HL-60 (cell line): ENCODE measurements around the gene BPIFB2.

Experiments used
- CTCF ChIP-seq: IDR thresholded peaks from one replicate; pipeline ENCODE4 v1.5.1; 2011; ENCODE audit warnings: low read length, control low read depth, inconsistent platforms; ENCODE audit not compliant: insufficient read depth
- GABPA ChIP-seq: IDR thresholded peaks from 2 replicates; pipeline ENCODE4 v1.6.1; 2012; ENCODE audit warnings: low read depth
- POLR2AphosphoS5 ChIP-seq: IDR thresholded peaks from 2 replicates; pipeline ENCODE4 v1.6.1; 2012; ENCODE audit warnings: low read depth
- TF ChIP-seq, protein P1 (sequence below): IDR thresholded peaks from 2 replicates; pipeline ENCODE4 v1.6.1; 2012; ENCODE audit warnings: low read depth; ENCODE audit not compliant: insufficient replicate concordance

- TF ChIP-seq POLR2AphosphoS5 (no peak), CTCF (no peak), GABPA (no peak)
- TF ChIP-seq, protein P1, sequence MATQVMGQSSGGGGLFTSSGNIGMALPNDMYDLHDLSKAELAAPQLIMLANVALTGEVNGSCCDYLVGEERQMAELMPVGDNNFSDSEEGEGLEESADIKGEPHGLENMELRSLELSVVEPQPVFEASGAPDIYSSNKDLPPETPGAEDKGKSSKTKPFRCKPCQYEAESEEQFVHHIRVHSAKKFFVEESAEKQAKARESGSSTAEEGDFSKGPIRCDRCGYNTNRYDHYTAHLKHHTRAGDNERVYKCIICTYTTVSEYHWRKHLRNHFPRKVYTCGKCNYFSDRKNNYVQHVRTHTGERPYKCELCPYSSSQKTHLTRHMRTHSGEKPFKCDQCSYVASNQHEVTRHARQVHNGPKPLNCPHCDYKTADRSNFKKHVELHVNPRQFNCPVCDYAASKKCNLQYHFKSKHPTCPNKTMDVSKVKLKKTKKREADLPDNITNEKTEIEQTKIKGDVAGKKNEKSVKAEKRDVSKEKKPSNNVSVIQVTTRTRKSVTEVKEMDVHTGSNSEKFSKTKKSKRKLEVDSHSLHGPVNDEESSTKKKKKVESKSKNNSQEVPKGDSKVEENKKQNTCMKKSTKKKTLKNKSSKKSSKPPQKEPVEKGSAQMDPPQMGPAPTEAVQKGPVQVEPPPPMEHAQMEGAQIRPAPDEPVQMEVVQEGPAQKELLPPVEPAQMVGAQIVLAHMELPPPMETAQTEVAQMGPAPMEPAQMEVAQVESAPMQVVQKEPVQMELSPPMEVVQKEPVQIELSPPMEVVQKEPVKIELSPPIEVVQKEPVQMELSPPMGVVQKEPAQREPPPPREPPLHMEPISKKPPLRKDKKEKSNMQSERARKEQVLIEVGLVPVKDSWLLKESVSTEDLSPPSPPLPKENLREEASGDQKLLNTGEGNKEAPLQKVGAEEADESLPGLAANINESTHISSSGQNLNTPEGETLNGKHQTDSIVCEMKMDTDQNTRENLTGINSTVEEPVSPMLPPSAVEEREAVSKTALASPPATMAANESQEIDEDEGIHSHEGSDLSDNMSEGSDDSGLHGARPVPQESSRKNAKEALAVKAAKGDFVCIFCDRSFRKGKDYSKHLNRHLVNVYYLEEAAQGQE = no peak
Measured at GRCh38 chr20:32984631-32985354, 22.7 kb upstream of the BPIFB2 start.
